ENCODE measurements around the gene GARIN5B.

GARIN5B gene

GRCh38 chr19:55370305-55370988 lies 7.4 kb upstream of the GARIN5B start, which contains the start of gene IL11:
IL11 (minus strand) TSS chr19:55370463; CDS start chr19:55370310, 153 bp downstream.
- no peak for DNase-seq (ENCODE audit: low spot score)
- TF ChIP-seq CTCF (IDR thresholded peaks at IDR 0.05; ENCODE audit: extremely low read depth, missing control alignments), result no peak

- peak; percentile 72 for DNase-seq (ENCODE audit: low spot score)
- TF ChIP-seq CTCF (IDR thresholded peaks at IDR 0.05; ENCODE audit: extremely low read depth, missing control alignments), result no peak
These were observed 6.7 kb upstream of the GARIN5B start for GRCh38 chr19:55369653-55370304.

- DNase-seq (ENCODE audit: low spot score), result peak; percentile 69
- TF ChIP-seq CTCF (IDR thresholded peaks at IDR 0.05; ENCODE audit: extremely low read depth, missing control alignments), result no peak
These were observed 5.9 kb upstream of the GARIN5B start for GRCh38 chr19:55368701-55369563.

- DNase-seq (ENCODE audit: low spot score), result no peak
- TF ChIP-seq CTCF (IDR thresholded peaks at IDR 0.05; ENCODE audit: extremely low read depth, missing control alignments), result no peak
These were observed 5.0 kb upstream of the GARIN5B start for GRCh38 chr19:55368106-55368505.

- no peak for TF ChIP-seq CTCF (IDR thresholded peaks at IDR 0.05; ENCODE audit: extremely low read depth, missing control alignments)
- no peak for DNase-seq (ENCODE audit: low spot score)
These were observed 3.7 kb upstream of the GARIN5B start for GRCh38 chr19:55366790-55367189.

- no peak for TF ChIP-seq CTCF (IDR thresholded peaks at IDR 0.05; ENCODE audit: extremely low read depth, missing control alignments)
- no peak for DNase-seq (ENCODE audit: low spot score)
These were observed 2.9 kb upstream of the GARIN5B start for GRCh38 chr19:55365964-55366363.

GRCh38 chr19:55365245-55365644 lies 2.2 kb upstream of the GARIN5B start:
- no peak for DNase-seq (ENCODE audit: low spot score)
- no peak for TF ChIP-seq CTCF (IDR thresholded peaks at IDR 0.05; ENCODE audit: extremely low read depth, missing control alignments)

Data from GM20000 (cell line).